Measurements from ENCODE around the gene RHOJ. TPM values are rescaled to one million over a fixed set of nuclear protein-coding genes. Genes with fewer than 3 reads are reported as not detected.

RHOJ gene
- total and polyA plus RNA-seq, 9 of the 15 experiments (the other 6 are each of a cell fraction or from before 2014, with no cell fraction given) = not detected

GRCh38 chr14:63155511-63156185 lies 48.6 kb upstream of the RHOJ start (continued):
- TF ChIP-seq ZNF518B (CRISPR knock-in tag; IDR thresholded peaks at IDR 0.05) (no peak), U2AF2 (optimal IDR thresholded peaks at IDR 0.05; ENCODE audit: low read depth, low read length) (no peak), ZKSCAN3 (CRISPR knock-in tag; IDR thresholded peaks at IDR 0.05) (no peak), ZNF174 (CRISPR knock-in tag; IDR thresholded peaks at IDR 0.05) (no peak)

DNA sequence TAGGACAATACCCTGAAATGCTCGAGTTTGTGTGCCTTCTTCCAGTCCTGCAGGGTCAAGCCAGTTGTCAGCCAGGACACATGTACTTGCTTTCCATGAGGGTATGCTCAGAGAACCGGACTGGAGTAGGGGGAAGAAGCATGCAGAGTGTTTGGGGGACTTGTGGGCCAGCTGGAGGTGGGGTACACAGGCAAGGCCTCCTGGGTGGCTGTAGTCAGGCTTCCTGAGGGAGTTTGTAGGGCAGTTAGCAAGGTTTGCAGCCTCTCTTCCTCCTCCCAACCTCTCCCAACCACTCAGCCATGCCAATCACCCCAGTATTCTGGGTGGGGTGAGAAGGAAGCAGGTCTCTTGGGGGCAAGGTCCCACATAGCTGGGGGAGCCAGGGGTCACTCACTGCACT lies 47.0 kb upstream of the RHOJ start:
- H3K9ac ChIP-seq (ENCODE audit: insufficient read depth in 1 of 2, low read depth in 2 of 2, low read length in 2 of 2) = no peak overlapping the region
- H3K27me3 ChIP-seq (ENCODE audit: control insufficient read depth in 2 of 2, insufficient read depth in 2 of 2, low read length in 2 of 2) = no peaks in the 10 kb centered on the region
- H3K36me3 ChIP-seq (ENCODE audit: control insufficient read depth, insufficient read depth, low read length) = no peaks in the 10 kb centered on the region
- no peaks in the 10 kb centered on the region for H3K9me3 ChIP-seq (replicated peaks; ENCODE audit: control insufficient read depth, insufficient read depth, low read depth, low read length)
- FAIRE-seq = no peak
- TF ChIP-seq BCL6 (CRISPR knock-in tag; IDR thresholded peaks at IDR 0.05) (no peak), BRF2 (IDR thresholded peaks at IDR 0.05; ENCODE audit: borderline replicate concordance, insufficient read depth, insufficient read length) (no peak), GATAD2B (IDR thresholded peaks at IDR 0.05; ENCODE audit: borderline replicate concordance) (no peak), ARID2 (IDR thresholded peaks at IDR 0.05) (no peak), NCOA6 (IDR thresholded peaks at IDR 0.05) (no peak), HNRNPL (IDR thresholded peaks at IDR 0.05; ENCODE audit: low read depth, low read length) (no peak), ZNF197 (CRISPR knock-in tag; IDR thresholded peaks at IDR 0.05; ENCODE audit: low read depth) (no peak), FOSL1 (tag; conservative IDR thresholded peaks at IDR 0.05) (no peak), BCOR (IDR thresholded peaks at IDR 0.05) (no peak)
- ChIA-PET CTCF (ENCODE audit: low intra/inter-chr PET ratio) (no interaction called here), POLR2A (no interaction called here)
- intact Hi-C loops (cut with micrococcal nuclease) = no loop called here
- no peaks in the 10 kb centered on the region for H4K20me1 ChIP-seq (replicated peaks; ENCODE audit: control insufficient read depth, insufficient read depth, low read length)
- no peak for DNase-seq (ENCODE audit: extremely low read depth in 1 of 4, low spot score in 3 of 4)
- H3K4me3 ChIP-seq = no peak overlapping the region
- H3K9me1 ChIP-seq (ENCODE audit: control insufficient read depth, insufficient read depth, low read length) = no peaks in the 10 kb centered on the region
- no peak overlapping the region for H3K4me2 ChIP-seq (ENCODE audit: insufficient read depth, low read length)
- no peak for ATAC-seq
- no peak overlapping the region for H2AFZ ChIP-seq (ENCODE audit: low read depth, low read length)
- in situ Hi-C loops (cut with MboI) = no loop called here
- no TSS peak for BruUV-seq (replicated peaks)
- H3K27ac ChIP-seq (ENCODE audit: extremely low read depth, low read depth, low read length) = no peak overlapping the region
- WGBS (ENCODE audit: insufficient coverage, low coverage, missing lambda C conversion rate) = 5% methylated on average over 2 of the region's 2 CpGs
- H3K4me1 ChIP-seq (replicated peaks in 1 of 2; ENCODE audit: control insufficient read depth in 2 of 2, insufficient read depth in 2 of 2, low read length in 2 of 2) = no peaks in the 10 kb centered on the region
- no peaks in the 10 kb centered on the region for H3K79me2 ChIP-seq (ENCODE audit: control insufficient read depth, insufficient read depth, low read length)
